GM21423 (cell line): ENCODE data around the gene CDIP1.
"Not testable (repeated sequence)": the region's sequence is repeated elsewhere in the genome, so short reads cannot be mapped to it uniquely, and the experiment has no call there.

Source experiments
- ATAC-seq: cut with Tn5 transposase; IDR thresholded peaks from one replicate; pipeline ENCODE4 v1.9.1; 2021; ENCODE audit warnings: mild to moderate bottlenecking, moderate library complexity; ENCODE audit not compliant: unreplicated experiment

CDIP1 gene

GRCh38 chr16:4538350-4539235 lies at the start of gene CDIP1:
TSS of gene CDIP1 (minus strand) at chr16:4538773. CDS start at chr16:4514130, 24,643 bp downstream.
- ATAC-seq = peak; percentile 88

GRCh38 chr16:4586291-4586690 lies 47.7 kb upstream of the CDIP1 start:
- no peak for ATAC-seq

- ATAC-seq = no peak
Measured at GRCh38 chr16:4583906-4584305, 45.3 kb upstream of the CDIP1 start.

DNA sequence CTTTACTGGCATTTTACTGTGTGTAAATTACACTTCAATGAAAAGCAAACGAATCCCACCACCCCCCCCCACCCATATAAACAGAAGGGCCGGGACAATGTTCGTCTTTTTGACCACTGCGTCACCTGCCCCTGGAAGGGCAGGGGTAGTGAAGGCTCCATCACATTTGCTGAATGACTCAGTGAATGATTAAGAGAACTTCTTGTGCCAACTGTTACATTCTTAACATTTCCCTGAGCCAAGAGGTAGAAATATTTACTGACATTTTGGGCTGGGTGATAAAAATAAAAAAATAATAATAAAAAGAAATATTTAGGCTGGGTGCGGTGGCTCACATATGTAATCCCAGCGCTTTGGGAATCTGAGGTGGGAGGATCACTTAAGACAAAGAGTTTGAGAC lies 41.7 kb upstream of the CDIP1 start:
- ATAC-seq = no peak

GRCh38 chr16:4578961-4579530 lies 40.5 kb upstream of the CDIP1 start:
- no peak for ATAC-seq

GRCh38 chr16:4576008-4576407 lies 37.4 kb upstream of the CDIP1 start:
- no peak for ATAC-seq

DNA sequence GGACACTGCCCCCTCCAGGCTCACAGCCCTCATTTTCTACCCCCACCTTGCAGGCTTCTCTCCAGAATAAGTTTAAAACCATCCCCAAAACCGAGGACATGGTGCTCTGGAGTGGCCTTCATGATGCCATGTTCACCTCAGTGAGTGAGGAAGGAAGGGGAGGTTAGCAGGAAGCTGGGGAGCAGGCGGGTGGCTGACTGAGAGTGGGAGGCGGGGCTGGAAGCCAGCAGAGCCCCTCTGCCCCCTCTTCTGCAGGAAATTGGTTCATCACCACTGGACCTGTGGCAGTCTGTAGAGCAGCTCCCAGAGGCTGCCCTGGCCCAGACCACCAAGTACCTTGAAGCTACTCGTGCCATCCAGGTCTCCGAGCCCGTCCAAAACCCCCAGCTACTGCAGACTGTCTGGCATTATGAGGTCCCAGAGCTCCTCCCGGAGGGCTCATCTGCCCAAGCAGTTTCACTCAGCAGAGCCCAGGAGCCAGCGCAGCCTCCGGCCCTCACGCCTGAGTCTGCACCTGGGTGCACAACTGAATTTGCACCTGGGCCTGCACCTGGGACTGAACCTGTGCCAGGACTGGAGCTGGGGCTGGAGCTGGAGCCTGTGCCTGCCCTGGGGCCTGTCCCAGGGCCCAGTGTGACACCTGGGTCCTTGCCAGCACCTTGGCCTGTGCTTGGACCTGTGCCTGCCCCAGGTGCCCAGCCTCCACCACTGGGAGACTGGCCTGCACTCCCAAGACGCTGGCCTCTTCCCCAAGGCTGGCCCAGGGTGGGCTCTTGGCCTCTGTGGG lies 36.5 kb upstream of the CDIP1 start:
- no peak for ATAC-seq

DNA sequence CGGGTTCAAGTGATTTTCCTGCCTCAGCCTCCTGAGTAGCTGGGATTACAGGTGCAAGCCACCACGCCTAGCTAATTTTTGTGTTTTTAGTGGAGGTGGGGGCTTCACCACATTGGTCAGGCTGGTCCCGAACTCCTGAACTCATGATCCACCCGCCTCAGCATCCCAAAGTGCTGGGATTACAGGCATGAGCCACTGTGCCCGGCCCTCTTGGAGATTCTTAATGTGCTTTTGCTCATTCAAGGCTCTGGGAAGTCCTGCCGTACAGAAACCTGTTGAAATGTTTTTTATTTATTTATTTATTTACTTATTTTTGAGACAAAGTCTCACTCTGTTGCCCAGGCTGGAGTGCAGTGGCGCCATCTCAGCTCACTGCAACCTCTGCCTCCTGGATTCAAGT lies 35.4 kb upstream of the CDIP1 start:
- not testable (repeated sequence) for ATAC-seq

DNA sequence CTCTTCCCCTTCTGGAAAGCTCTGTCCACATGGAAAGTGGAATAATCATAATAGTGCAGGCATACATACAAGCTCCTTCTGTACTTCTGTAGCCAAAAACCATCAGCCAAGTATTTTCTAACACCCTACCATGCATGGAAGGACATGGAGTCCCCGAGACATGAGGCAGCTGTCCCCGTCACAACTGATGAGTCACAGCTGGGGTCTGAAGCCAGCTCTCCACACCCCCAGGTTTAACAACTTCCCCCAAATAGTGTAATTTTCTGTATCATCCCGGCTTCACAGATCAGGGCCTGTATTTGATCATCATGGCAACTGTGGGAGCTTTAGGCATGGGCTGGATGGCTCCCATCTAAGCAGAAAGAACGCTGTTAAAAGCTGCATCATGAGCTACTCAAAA lies 34.1 kb upstream of the CDIP1 start:
- ATAC-seq = no peak

GRCh38 chr16:4570688-4571321 lies 32.2 kb upstream of the CDIP1 start:
- ATAC-seq = no peak

- ATAC-seq = no peak
Measured at GRCh38 chr16:4570086-4570485, 31.5 kb upstream of the CDIP1 start.

DNA sequence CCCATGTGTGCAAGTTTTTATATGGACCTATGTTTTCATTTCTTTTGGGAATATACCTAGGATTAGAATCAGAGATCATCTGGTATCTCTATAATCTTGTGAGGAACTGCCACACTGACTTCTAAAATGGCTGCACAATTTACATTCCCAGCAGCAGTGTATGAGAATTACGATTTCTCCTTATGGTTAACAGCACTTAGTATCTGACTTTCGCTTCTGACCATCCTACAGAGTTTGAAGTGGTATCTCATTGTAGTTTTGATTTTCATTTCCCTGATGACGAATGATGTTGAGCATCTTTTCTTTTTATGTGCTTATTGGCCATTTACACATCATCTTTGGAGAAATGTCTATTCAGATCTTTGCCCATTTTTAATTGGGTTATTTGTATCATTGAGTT lies 27.6 kb upstream of the CDIP1 start:
- no peak for ATAC-seq

DNA sequence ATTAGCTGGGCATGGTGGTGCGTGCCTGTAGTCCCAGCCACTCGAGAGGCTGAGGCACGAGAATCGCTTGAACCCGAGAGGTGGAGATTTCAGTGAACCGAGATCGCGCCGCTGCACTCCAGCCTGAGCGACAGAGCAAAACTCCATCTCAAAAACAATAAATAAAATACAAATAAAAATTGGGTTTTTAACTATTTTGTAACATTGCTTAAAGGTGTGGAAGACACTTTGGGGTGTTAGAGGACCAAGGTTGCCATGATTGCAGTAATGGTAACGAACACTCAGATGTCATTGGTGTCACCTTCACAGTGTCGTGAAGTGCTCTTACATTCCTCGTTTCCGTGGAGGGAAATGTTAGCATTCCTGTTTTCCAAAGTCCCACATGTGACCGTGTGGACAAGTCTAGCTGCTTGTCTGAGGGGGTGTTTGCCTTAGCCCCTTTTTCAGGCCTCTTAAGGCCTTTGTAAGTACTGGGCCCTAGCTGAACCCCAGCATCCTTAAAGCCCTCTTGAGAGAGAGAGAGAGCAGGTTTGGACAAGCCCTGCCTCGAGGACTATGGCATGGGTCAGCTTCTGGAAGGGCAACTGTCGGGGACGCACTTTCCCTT lies 26.2 kb upstream of the CDIP1 start:
- ATAC-seq = no peak

DNA sequence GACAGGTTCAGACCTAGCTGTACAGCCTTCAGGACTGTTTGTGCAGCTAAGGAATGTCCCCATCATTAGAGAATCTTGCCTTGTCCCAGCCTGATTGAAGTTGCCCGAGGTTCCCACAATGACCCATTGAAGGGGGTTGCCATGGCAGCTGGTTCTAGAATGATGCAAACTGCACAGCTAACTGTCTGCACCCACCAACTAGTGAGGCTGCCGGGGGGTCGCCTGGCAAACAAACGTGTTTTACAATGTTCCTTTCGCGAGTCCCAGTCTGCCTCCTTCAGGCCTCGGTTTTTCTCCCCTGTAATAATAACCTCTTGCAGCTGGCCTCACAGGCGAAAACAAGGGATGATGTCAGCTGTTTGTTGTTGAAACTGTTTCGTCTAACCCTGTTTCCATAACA lies 23.0 kb upstream of the CDIP1 start:
- no peak for ATAC-seq

GRCh38 chr16:4557973-4558372 lies 19.4 kb upstream of the CDIP1 start:
- ATAC-seq = no peak

DNA sequence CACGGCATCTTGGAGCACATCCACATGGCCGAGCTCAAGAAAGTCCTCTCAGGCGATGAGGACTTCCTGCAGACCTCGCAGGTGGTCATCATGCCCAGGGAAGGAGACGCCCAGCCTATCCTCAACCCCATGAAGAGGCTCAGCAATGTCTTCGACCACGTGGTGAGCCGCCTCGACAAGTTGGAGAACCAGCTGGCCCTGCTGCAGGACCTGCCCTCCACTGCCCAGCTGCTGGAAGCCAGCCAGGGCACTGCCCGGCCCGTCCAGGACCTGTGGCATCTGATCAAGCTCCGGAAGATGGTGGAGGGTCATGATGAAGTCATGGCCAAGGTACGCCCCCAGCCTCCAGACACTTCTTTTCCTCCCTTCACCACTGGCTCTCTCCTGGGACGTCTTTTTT lies 18.0 kb upstream of the CDIP1 start:
- no peak for ATAC-seq

- no peak for ATAC-seq
Measured at GRCh38 chr16:4556112-4556511, 17.5 kb upstream of the CDIP1 start, which contains the start of gene C16orf96. TSS of gene C16orf96 (plus strand) at chr16:4556340. CDS start at chr16:4556490, 150 bp downstream.

DNA sequence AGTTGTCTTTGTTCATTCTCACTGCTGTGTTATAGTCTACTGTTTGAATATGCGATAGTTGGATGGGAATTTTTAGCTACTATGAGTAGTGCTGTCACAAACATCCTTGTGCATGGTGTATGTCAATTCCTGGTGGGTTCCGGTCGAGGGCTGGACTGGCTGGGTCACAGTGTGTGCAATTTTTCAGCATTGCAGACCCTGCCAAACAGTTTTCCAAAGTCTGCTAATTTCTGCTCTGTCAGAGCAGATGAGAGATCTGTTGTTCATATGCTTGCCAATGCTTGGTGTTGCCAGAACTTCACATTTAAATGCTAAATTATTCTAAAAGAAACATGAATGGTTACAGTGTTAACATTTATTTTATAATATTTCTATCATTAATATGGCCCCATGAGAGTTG lies 14.0 kb upstream of the CDIP1 start:
- ATAC-seq = no peak

GRCh38 chr16:4550591-4550990 lies 12.0 kb upstream of the CDIP1 start:
- no peak for ATAC-seq

- no peak for ATAC-seq
Measured at GRCh38 chr16:4548124-4548523, 9.6 kb upstream of the CDIP1 start.

- ATAC-seq = no peak
Measured at GRCh38 chr16:4544473-4544872, 5.9 kb upstream of the CDIP1 start.
